ENCODE data around the gene BACH2.

BACH2 gene

DNA sequence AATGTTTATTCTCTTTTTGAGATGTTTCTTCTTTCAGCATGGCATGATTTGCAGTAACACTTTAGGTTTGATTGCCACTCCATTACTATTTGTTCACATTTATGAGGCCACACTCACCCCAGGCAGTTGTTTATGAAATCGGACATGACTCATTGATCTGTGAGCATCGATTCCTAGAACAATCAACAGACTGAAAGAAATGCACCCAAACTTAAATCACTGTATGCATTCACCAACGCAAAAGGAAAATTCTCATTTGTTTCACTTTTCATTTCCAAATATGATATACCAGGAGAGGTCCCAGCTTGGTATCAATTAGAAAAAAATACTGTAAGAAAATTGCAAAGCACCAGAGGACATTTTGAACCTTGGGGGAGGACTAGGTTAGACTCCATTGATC is 407.8 kb downstream of the BACH2 start:
- TF ChIP-seq CTCF (IDR thresholded peaks at IDR 0.05; ENCODE audit: low read depth, low read length, missing control alignments) = no peak
- no peak for DNase-seq (ENCODE audit: low read depth)
- no peak overlapping the region for H3K4me3 ChIP-seq (ENCODE audit: low read depth, low read length)

GRCh38 chr6:89888138-89888514 is 408.5 kb downstream of the BACH2 start:
- H3K4me3 ChIP-seq (ENCODE audit: low read depth, low read length) = no peak overlapping the region
- DNase-seq (ENCODE audit: low read depth) = no peak
- TF ChIP-seq CTCF (IDR thresholded peaks at IDR 0.05; ENCODE audit: low read depth, low read length, missing control alignments) = no peak

- TF ChIP-seq CTCF (IDR thresholded peaks at IDR 0.05; ENCODE audit: low read depth, low read length, missing control alignments) = no peak
- no peak overlapping the region for H3K4me3 ChIP-seq (ENCODE audit: low read depth, low read length)
- DNase-seq (ENCODE audit: low read depth) = no peak
Observed at GRCh38 chr6:89887452-89888137, 409.0 kb downstream of the BACH2 start.

GRCh38 chr6:89886378-89887120 is 410.1 kb downstream of the BACH2 start:
- no peak overlapping the region for H3K4me3 ChIP-seq (ENCODE audit: low read depth, low read length)
- no peak for DNase-seq (ENCODE audit: low read depth)
- no peak for TF ChIP-seq CTCF (IDR thresholded peaks at IDR 0.05; ENCODE audit: low read depth, low read length, missing control alignments)
